NCI-H2107 (cell line): Measurements from ENCODE around the gene TPCN2.
A peak's percentile ranks its signal among the peaks of the same experiment; 100 is the strongest.
"Not testable (repeated sequence)": the region's sequence is repeated elsewhere in the genome, so short reads cannot be mapped to it uniquely, and the experiment has no call there.

Source experiments
- DNase-seq: peaks from one replicate; lab custom pipeline; 2025; lab: John Stamatoyannopoulos, UW

The TPCN2 gene

DNA sequence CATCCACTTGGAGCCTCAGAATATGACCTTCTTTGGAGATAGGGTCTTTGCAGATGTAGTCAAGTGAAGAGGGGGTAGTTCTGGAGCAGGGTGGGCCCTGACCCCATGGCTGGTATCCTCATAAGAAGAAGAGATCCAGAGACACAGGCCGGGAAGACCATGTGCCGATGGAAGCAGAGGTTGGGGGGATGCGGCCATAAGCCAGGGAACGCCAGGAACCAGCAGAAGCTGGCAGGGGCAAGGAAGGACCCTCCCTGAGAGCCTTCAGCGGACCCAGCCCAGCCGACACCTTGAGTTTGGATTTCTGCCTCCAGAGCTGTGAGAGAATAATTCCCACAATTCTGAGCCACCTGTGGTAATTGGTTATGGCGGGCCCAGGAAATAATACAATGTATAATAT lies 80.9 kb downstream of the TPCN2 start:
- DNase-seq = no peak

GRCh38 chr11:69130654-69131053 lies 81.9 kb downstream of the TPCN2 start:
- DNase-seq = no peak

DNA sequence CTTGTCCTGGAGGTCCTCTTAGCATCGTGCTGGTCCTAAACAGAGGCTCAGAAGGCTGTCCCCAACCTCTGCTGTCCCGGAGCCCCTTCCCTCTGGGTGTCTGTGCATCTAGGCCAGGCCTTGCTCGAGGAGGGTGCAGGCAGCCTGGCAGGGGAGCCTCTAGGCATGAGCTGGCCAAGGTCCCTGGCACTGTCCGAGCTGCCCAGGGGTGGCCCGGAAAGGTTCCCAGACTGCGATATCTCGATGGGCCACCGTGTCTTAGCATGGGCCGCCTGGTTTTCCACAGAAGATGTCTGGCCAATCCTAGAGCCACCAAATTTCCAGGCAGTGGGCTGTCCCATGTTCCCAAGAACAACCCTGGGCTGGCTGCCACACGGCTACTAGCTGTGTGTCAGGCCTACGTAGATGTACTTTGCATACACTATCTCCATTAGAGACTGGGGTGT lies 82.4 kb downstream of the TPCN2 start:
- no peak for DNase-seq

DNA sequence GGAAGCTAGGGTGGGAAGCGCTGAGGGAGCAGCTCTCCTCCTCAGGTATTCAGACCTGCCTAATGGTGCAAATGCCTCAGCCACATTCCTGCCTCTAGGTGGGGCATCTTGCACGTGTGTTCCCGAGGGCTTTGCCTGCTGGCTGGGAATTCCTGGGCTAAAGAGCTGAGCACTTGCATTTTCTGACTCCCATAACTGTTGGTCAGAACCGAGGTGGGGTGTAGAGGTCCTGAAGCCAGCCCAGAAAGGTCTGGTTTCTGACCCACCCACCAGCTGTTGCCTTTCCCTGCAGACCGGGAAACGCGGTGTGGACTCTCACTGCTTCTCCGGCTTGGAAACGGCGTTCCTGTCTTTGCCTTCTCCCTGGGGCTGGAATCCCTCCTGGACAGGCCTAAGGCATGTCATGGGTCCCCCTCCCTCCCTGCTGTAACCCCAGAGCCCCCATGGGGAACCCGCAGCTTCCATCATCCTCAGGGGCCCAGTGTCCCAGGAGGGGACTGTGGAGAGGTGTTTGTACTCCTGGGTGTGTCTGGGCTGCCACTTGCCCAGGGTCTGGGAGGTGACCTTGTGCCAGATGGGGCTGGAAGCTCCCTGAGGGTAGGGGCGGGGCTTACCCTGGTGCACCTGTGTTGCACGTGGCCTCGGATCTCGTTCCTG lies 83.0 kb downstream of the TPCN2 start:
- DNase-seq = peak; percentile 3

GRCh38 chr11:69132301-69132670 lies 83.6 kb downstream of the TPCN2 start:
- no peak for DNase-seq

DNA sequence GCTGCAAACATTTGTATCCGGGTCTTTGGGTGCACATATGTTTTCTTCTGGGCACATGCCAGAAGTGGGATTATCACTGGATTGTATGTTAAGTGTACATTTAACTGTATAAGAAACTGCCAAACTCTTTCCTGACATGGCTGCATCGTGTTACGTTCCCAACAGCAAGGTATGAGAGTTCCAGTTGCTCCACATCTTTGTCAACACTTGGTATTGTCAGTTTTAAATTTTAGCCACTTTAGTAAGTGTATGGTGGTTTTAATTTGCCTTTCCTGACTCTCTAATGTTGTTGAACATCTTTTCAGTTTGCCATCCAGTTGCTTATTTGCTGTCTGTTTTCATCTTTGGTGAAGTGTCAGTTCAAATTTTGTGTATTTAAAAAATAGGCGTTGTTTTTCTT lies 84.5 kb downstream of the TPCN2 start:
- no peak for DNase-seq

DNA sequence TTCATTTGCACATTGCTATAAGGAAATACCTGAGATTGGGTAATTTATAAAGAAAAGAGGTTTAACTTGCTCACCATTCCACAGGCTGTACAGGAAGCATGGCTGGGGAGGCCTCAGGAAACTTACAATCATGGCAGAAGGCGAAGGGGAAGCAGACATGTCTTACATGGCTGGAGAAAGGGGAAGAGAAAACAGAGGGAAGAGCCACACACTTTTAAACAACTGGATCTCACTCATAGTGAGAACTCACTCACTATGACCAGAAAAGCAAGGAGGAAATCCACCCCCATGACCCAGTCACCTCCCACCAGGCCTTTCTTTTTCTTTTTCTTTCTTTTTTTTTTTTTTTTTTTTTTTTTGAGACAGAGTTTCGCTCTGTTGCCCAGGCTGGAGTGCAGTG lies 85.5 kb downstream of the TPCN2 start:
- DNase-seq = not testable (repeated sequence)

- no peak for DNase-seq
Measured at GRCh38 chr11:69134957-69135356, 86.2 kb downstream of the TPCN2 start.

GRCh38 chr11:69135420-69136363 lies 87.0 kb downstream of the TPCN2 start:
- DNase-seq = no peak

GRCh38 chr11:69136471-69136870 lies 87.7 kb downstream of the TPCN2 start:
- no peak for DNase-seq

GRCh38 chr11:69137151-69137844 lies 88.6 kb downstream of the TPCN2 start:
- DNase-seq = no peak

DNA sequence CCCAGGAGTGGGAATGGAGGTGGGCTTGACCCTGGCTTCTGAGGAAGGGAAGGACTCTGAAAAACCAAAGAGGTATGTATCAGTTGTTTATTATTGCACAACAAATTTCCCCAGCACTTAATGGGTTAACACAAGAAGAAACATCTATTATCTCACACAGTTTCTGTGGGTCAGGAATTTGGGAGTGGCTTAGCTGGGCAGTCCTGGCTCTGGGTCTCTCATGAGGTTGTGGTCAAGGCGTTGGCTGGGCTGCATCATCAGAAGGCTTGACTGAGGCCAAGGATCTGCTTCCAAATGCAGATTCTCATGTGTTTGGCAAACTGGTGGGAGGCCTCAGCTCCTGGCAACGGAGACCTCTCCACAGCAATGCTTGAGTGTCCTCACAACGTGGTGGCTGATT lies 89.5 kb downstream of the TPCN2 start:
- DNase-seq = no peak

DNA sequence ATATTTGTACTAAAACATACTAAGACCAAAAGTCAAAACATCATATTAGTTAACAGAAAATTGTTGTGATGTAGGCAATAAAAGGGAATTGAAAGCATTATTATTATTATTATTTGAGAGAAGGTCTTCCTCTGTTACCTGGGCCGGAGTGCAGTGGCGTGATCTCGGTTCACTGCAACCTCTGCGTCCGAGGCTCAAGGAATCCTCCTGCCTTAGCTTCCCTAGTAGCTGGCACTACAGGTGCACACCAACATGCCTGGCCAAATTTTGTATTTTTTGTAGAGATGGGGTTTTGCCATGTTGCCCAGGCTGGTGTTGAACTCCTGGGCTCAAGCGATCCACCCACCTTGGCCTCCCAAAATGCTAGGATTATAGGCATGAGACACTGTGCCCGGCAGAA lies 91.4 kb downstream of the TPCN2 start:
- not testable (repeated sequence) for DNase-seq

- DNase-seq = no peak
Measured at GRCh38 chr11:69140635-69141034, 91.9 kb downstream of the TPCN2 start.

DNA sequence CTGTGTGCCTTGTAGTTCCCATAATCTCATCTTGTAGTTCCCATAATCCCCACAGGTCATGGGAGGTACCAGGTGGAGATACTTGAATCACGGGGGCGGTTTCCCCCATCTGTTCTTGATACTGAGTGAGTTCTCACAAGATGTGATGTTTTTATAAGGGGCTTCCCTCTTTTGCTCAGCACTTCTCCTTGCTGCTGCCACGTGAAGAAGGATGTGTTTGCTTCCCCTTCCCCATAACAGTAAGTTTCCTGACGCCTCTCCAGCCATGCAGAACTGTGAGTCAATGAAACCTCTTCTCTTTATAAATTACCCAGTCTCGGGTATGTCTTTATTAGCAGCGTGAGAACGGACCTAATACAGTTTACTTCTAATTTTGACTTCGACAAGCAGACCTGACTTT lies 93.0 kb downstream of the TPCN2 start:
- no peak for DNase-seq

- no peak for DNase-seq
Measured at GRCh38 chr11:69142895-69143294, 94.2 kb downstream of the TPCN2 start.

DNA sequence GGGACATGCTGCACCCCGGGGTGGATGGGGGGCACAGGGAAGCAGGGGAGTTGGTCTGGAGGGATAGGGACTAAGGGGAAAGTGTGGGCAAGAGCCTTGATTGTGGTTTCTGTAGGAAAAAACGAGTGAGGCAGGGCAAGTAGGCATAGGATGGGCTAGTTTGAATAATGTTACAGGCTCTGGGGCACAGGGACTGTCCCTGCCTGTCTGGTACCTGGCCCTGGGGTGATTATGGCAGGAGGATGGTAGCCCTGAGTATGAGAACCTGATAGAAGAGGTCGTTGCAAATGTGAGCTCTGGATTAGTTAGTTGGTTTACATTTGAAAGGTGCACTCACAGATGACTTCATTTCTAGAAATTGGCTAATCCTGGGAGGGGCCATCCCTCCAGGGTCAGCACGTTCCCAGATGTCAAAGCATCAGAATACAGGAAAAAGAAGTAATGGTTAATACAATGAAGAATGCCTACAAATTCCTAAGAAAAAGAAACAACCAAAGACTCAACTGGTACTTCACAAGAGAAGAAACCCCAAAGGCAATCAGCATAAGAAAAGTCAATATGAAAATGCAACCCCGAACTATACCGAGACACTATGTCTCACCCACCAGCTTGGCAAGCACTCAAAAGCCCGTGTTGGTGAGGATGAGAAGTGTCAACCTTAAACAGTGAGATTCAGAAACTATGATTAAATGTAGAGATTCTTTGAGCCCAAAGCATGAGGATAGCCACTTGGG lies 95.8 kb downstream of the TPCN2 start:
- no peak for DNase-seq

DNA sequence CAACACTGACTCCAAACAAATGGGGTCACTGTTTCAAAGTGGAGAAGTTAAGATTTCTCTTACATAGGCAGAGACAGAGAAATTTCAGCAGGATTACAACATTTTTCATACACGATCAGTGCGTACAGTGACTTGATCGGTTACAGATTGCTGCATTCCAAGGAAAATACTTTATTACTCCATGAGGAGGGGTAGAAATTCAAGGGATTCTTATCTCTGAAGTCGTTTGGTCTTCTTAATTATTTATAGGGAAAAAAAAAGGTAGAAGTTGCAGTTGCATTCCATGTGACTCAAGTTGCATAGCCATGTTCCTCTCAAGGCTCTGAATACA lies 96.3 kb downstream of the TPCN2 start:
- DNase-seq = no peak

- DNase-seq = no peak
Measured at GRCh38 chr11:69148377-69148762, 99.6 kb downstream of the TPCN2 start.

GRCh38 chr11:69148806-69149205 lies 100.1 kb downstream of the TPCN2 start:
- DNase-seq = no peak

- DNase-seq = not testable (repeated sequence)
Measured at GRCh38 chr11:69149338-69150045, 100.8 kb downstream of the TPCN2 start.

DNA sequence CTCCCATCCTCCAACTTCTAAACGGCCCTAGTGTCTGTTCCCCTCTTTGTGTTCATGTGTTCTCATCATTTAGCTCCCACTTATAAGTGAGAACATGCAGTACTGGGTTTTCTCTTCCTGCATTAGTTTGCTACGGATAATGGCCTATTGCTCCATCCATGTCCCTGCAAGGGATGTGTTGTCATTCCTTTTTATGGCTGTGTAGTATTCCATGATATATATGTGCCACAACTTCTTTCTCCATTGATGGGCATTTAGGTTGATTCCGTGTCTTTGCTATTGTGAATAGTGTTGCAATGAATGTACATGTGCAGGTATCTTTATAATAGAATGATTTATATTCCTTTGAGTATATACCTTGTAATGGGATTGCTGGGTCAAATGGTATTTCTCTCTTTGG lies 101.4 kb downstream of the TPCN2 start:
- DNase-seq = no peak
